Measurements from ENCODE around the gene AGAP1.

GRCh38 chr2:235726554-235726953, 232.7 kb downstream of the AGAP1 start:
- no peak for TF ChIP-seq CTCF (IDR thresholded peaks at IDR 0.05)
- no peak for TF ChIP-seq POLR2A (IDR thresholded peaks at IDR 0.05)

All from heart left ventricle (tissue), 13 donors.